OCI-LY3 (cell line): ENCODE measurements around the gene ANKRD37.

ENCODE experiments used
- CTCF ChIP-seq: fragments of 200-600, 300-600 bp; sonication (generic); IDR thresholded peaks from 2 replicates; pipeline ENCODE4 v1.5.1; 2014; ENCODE audit warnings: antibody characterized with exemption, low read length, low read depth
- EZH2phosphoT487 ChIP-seq: fragments of 200-600 bp; shearing (Covaris generic); IDR thresholded peaks from 2 replicates; pipeline ENCODE4 v1.6.1; 2018; ENCODE audit warnings: antibody characterized with exemption, mixed run types, low read depth

DNA sequence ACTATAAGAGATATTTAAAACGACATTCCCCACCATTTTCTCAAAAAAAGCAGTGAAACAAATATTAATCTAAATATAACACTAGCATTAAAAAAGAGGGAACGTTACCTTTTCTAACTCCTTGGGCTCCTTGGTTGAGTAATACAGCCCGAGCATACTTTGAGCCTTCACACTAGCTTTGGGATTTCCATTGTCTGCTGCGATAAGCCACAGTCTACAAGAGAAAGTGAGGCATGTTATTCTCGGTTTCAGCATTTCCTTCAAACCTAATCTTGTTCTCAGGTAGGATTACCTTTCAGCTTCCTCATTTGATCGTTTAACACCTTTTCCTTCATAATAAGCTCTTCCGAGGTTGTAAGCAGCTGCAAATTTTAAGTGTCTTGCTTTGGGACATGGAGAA lies 22.6 kb upstream of the ANKRD37 start:
- TF ChIP-seq CTCF, result no peak
- TF ChIP-seq EZH2phosphoT487, result no peak
